ENCODE measurements around the gene FDCSP.
A peak's percentile ranks its signal among the peaks of the same experiment; 100 is the strongest.

Gene FDCSP

DNA sequence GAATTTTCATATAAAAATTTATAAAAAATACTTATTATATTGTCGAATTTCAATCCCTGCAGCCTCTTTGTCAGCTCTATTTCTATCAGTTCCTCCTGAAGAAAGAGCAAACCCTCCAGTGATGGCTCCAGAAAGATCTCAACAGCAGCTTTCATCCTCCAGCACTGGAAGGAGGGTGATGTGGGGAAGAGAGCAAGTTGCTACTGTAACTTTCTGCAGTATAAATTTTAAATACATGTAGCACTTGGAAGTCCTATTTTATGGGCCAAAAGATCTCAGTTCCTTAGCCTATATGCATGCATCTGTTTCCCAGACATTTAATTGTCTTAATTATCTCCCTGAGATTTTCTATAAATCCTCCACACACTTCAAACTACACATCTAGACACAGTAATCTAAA lies 44.1 kb upstream of the FDCSP start:
- no peak overlapping the region for H3K27ac ChIP-seq (ENCODE audit: low read length)
- no peaks in the 10 kb centered on the region for H4K20me1 ChIP-seq (ENCODE audit: insufficient read depth, low read length)
- H2AFZ ChIP-seq (ENCODE audit: low read depth, low read length), result no peak overlapping the region
- no peak overlapping the region for H3K4me3 ChIP-seq (ENCODE audit: low read length)
- no peaks in the 10 kb centered on the region for H3K36me3 ChIP-seq (replicated peaks; ENCODE audit: low read depth, low read length)
- no peaks in the 10 kb centered on the region for H3K27me3 ChIP-seq (ENCODE audit: low read depth, low read length)
- H3K4me1 ChIP-seq (ENCODE audit: low read length), result peaks cover 3% of the 10 kb centered on the region; the same call in 1 of the 2 replicates
- no peaks in the 10 kb centered on the region for H3K9me3 ChIP-seq (ENCODE audit: insufficient read depth, low read length)
- TF ChIP-seq CTCF (IDR thresholded peaks at IDR 0.05; ENCODE audit: low read depth, low read length) (no peak), EZH2phosphoT487 (IDR thresholded peaks at IDR 0.05; ENCODE audit: low read depth) (no peak)
- H3K9ac ChIP-seq (ENCODE audit: low read length), result no peak overlapping the region
- no peak overlapping the region for H3K4me2 ChIP-seq (ENCODE audit: low read length)
- H3K79me2 ChIP-seq (ENCODE audit: low read length), result no peaks in the 10 kb centered on the region

DNA sequence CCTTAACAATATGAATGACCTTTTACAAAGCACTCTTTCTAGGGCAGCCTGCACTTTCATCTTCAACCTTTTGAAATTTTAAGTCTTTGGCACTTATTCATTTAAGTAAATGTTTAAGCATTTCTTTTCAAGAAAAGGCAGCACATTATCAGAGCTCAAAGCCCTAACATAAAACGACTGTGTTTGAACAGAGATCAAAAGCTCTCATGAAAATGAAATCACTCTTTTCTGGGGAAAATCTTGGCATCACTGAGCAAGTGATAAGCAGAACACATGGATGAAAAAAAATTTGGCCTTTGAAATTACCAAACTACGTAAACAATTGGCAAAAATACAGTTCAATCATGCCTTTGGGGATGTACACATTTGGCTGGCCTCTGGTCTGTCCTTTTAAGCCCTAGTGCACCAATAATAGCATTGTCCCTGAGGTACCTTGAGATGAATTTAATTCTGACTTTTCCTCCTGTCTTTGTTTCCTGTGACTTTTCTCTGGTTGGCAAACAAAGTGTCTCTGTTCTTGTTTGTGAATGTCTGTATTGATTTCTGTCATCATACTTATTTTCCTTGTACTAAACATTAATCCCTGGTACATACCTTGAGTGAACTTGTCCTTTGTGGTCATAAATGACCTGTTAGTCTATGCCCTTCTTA lies 43.3 kb upstream of the FDCSP start:
- Histone ChIP-seq H3K79me2 (ENCODE audit: low read length) (no peaks in the 10 kb centered on the region), H2AFZ (ENCODE audit: low read depth, low read length) (no peak overlapping the region), H3K4me3 (ENCODE audit: low read length) (no peak overlapping the region), H3K9me3 (ENCODE audit: insufficient read depth, low read length) (no peaks in the 10 kb centered on the region), H3K4me1 (ENCODE audit: low read length) (peaks cover 3% of the 10 kb centered on the region; the same call in 1 of the 2 replicates), H3K27me3 (ENCODE audit: low read depth, low read length) (no peaks in the 10 kb centered on the region), H3K4me2 (ENCODE audit: low read length) (no peak overlapping the region), H4K20me1 (ENCODE audit: insufficient read depth, low read length) (no peaks in the 10 kb centered on the region), H3K27ac (ENCODE audit: low read length) (no peak overlapping the region), H3K36me3 (replicated peaks; ENCODE audit: low read depth, low read length) (no peaks in the 10 kb centered on the region), H3K9ac (ENCODE audit: low read length) (no peak overlapping the region)
- TF ChIP-seq CTCF (IDR thresholded peaks at IDR 0.05; ENCODE audit: low read depth, low read length), result no peak
- TF ChIP-seq EZH2phosphoT487 (IDR thresholded peaks at IDR 0.05; ENCODE audit: low read depth), result no peak

GRCh38 chr4:70183168-70183939 lies 42.6 kb upstream of the FDCSP start:
- Histone ChIP-seq H3K9me3 (ENCODE audit: insufficient read depth, low read length) (no peaks in the 10 kb centered on the region), H3K9ac (ENCODE audit: low read length) (no peak overlapping the region), H3K4me2 (ENCODE audit: low read length) (peak overlapping the region; percentile 34; the same call in 1 of the 2 replicates), H3K27me3 (ENCODE audit: low read depth, low read length) (no peaks in the 10 kb centered on the region), H3K79me2 (ENCODE audit: low read length) (no peaks in the 10 kb centered on the region), H3K36me3 (replicated peaks; ENCODE audit: low read depth, low read length) (no peaks in the 10 kb centered on the region), H2AFZ (ENCODE audit: low read depth, low read length) (0 out of 2 replicates have a peak overlapping the region, but pooled peaks have one; percentile 64), H4K20me1 (ENCODE audit: insufficient read depth, low read length) (no peaks in the 10 kb centered on the region), H3K4me1 (ENCODE audit: low read length) (peaks cover 3% of the 10 kb centered on the region; the same call in 1 of the 2 replicates), H3K4me3 (ENCODE audit: low read length) (no peak overlapping the region), H3K27ac (ENCODE audit: low read length) (no peak overlapping the region)
- peak; percentile 95 for TF ChIP-seq CTCF (IDR thresholded peaks at IDR 0.05; ENCODE audit: low read depth, low read length)
- no peak for TF ChIP-seq EZH2phosphoT487 (IDR thresholded peaks at IDR 0.05; ENCODE audit: low read depth)

DNA sequence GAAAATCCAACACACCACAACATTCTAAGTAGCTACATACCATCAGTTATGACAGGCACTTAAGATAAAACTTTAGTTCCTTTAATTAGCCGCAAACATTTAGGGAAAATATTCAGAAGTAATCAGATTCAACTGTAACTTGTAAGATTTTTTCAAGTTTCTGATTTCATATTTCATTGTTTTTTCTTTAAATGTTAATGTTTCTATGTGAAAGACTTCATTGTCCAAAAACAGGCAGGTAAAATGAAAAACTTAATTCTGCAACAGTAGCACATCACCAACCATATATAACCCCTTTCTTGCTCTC lies 42.0 kb upstream of the FDCSP start:
- Histone ChIP-seq H3K27ac (ENCODE audit: low read length) (no peak overlapping the region), H3K27me3 (ENCODE audit: low read depth, low read length) (no peaks in the 10 kb centered on the region)
- no peak for TF ChIP-seq EZH2phosphoT487 (IDR thresholded peaks at IDR 0.05; ENCODE audit: low read depth)
- TF ChIP-seq CTCF (IDR thresholded peaks at IDR 0.05; ENCODE audit: low read depth, low read length), result no peak

More for the DNA sequence above, 42.0 kb upstream of the FDCSP start:
- H3K4me3 ChIP-seq (ENCODE audit: low read length), result no peak overlapping the region
- H3K36me3 ChIP-seq (replicated peaks; ENCODE audit: low read depth, low read length), result no peaks in the 10 kb centered on the region
- no peak overlapping the region for H3K4me2 ChIP-seq (ENCODE audit: low read length)
- no peaks in the 10 kb centered on the region for H3K79me2 ChIP-seq (ENCODE audit: low read length)
- H4K20me1 ChIP-seq (ENCODE audit: insufficient read depth, low read length), result no peaks in the 10 kb centered on the region
- H3K9ac ChIP-seq (ENCODE audit: low read length), result no peak overlapping the region
- peaks cover 3% of the 10 kb centered on the region; the same call in 1 of the 2 replicates for H3K4me1 ChIP-seq (ENCODE audit: low read length)
- 0 out of 2 replicates have a peak overlapping the region, but pooled peaks have one; percentile 51 for H2AFZ ChIP-seq (ENCODE audit: low read depth, low read length)
- H3K9me3 ChIP-seq (ENCODE audit: insufficient read depth, low read length), result no peaks in the 10 kb centered on the region

Data from OCI-LY3 (cell line).